HepG2 (cell line): ENCODE data around the gene SIGLEC1. TPM values are rescaled to one million over a fixed set of nuclear protein-coding genes. Genes with fewer than 3 reads are reported as not detected.

Experiments used
- ATAC-seq: fragments of 200-7000 bp; cut with Tn5 transposase; 3 replicates; pipeline ENCODE4 v1.9.1; 2020; ENCODE audit warnings: mild to moderate bottlenecking, moderate library complexity
- BruUV-seq: library from RNA; stranded (reverse); fragments of 400-500 nt; replicated peaks from 2 replicates; lab custom pipeline; 2021; lab: Mats Ljungman, UMichigan
- CTCF ChIA-PET: fragments of 300-600 bp; formaldehyde crosslinking; extraction: SDS; loops from one replicate; lab custom pipeline; 2021; ENCODE audit warnings: low total read pairs, inconsistent platforms, low intra/inter-chr PET ratio; lab: Yijun Ruan, JAX
- POLR2A ChIA-PET: fragments of 350-600 bp; sonication (Branson Sonifier 250); formaldehyde crosslinking; loops from one replicate; lab custom pipeline; 2020; ENCODE audit warnings: antibody characterized with exemption, inconsistent platforms; lab: Yijun Ruan, JAX
- DNase-seq: peaks from one replicate; pipeline ENCODE4 v3.0.0-alpha.2; 2015; ENCODE audit warnings: low spot score
- FAIRE-seq: peaks from 3 replicates; lab custom pipeline; 2011; peaks lifted over from hg19 to GRCh38; lab: Jason Lieb, UNC
- H2AFZ ChIP-seq: one replicate; pipeline ENCODE4 v1.6.1; 2011; ENCODE audit warnings: low read length, inconsistent platforms
- H3K27ac ChIP-seq: fragments of 300-600 bp; 3 replicates; pipeline ENCODE4 v1.8.0; 2011; ENCODE audit warnings: mixed run types, mild to moderate bottlenecking, mixed read lengths, low read length, inconsistent platforms; ENCODE audit not compliant: insufficient read depth; ENCODE audit errors: extremely low read length
- H3K27me3 ChIP-seq, 2 experiments: fragments of 200-600 bp in 1 of 2; 2 replicates in 1 of 2; 3 replicates in 1 of 2; pipeline versions ENCODE4 v1.6.0 to v1.8.0; 2011; ENCODE audit warnings: low read length in 2 of 2, mild to moderate bottlenecking in 2 of 2, moderate library complexity in 2 of 2, inconsistent platforms in 1 of 2; ENCODE audit not compliant: insufficient read depth in 2 of 2, control insufficient read depth in 1 of 2
- H3K36me3 ChIP-seq, 2 experiments: fragments of 200-600 bp in 1 of 2; replicated peaks in 1 of 2; 2 replicates in 1 of 2; 3 replicates in 1 of 2; pipeline versions ENCODE4 v1.5.1 to v1.8.0; 2011; ENCODE audit warnings: low read length in 2 of 2, inconsistent platforms in 1 of 2; ENCODE audit not compliant: insufficient read depth in 2 of 2, control insufficient read depth in 1 of 2
- H3K4me1 ChIP-seq: 2 replicates; pipeline ENCODE4 v1.5.1; 2012; ENCODE audit warnings: low read length, inconsistent platforms; ENCODE audit not compliant: insufficient read depth
- H3K4me2 ChIP-seq: 2 replicates; pipeline ENCODE4 v1.6.0; 2011; ENCODE audit warnings: low read depth, low read length, inconsistent platforms
- H3K4me3 ChIP-seq, 3 experiments: fragments of 200-600 bp in 1 of 3; sonication (generic), shearing (Covaris generic) in 1 of 3; replicated peaks in 1 of 3; 2 replicates each; pipeline ENCODE4 v1.5.1; 2011 to 2016; ENCODE audit warnings: low read length in 3 of 3, inconsistent platforms in 2 of 3, low read depth in 2 of 3, mild to moderate bottlenecking in 2 of 3, control low read depth in 1 of 3, mixed read lengths in 1 of 3; ENCODE audit not compliant: insufficient read depth in 1 of 3
- H3K79me2 ChIP-seq: one replicate; pipeline ENCODE4 v1.6.1; 2011; ENCODE audit warnings: low read length, inconsistent platforms; ENCODE audit not compliant: insufficient read depth
- H3K9ac ChIP-seq: 2 replicates; pipeline ENCODE4 v1.6.0; 2011; ENCODE audit warnings: mild to moderate bottlenecking, low read depth, low read length, inconsistent platforms; ENCODE audit not compliant: insufficient read depth
- H3K9me3 ChIP-seq: 2 replicates; pipeline ENCODE4 v1.5.1; 2012; ENCODE audit warnings: mild to moderate bottlenecking, low read length
- H4K20me1 ChIP-seq: 2 replicates; pipeline ENCODE4 v1.6.0; 2011; ENCODE audit warnings: inconsistent platforms, mild to moderate bottlenecking, low read length, moderate library complexity; ENCODE audit not compliant: insufficient read depth
- ELF1 ChIP-seq: sonication (generic); formaldehyde crosslinking; IDR thresholded peaks from 2 replicates; pipeline ENCODE4 v1.4.0; 2020; ENCODE audit warnings: missing genetic modification reagents
- FLYWCH1 ChIP-seq: sonication (generic); formaldehyde crosslinking; IDR thresholded peaks from 2 replicates; pipeline ENCODE4 v1.8.1; 2023; ENCODE audit warnings: mild to moderate bottlenecking, missing genetic modification reagents
- MAFF ChIP-seq: IDR thresholded peaks from 2 replicates; pipeline ENCODE4 v1.6.1; 2011; ENCODE audit warnings: low read depth, low read length, improper control_type of control experiment
- NR2F6 ChIP-seq, 2 experiments: IDR thresholded peaks; 2 replicates each; pipeline ENCODE4 v1.6.1; 2016; ENCODE audit warnings: antibody characterized with exemption in 1 of 2, mild to moderate bottlenecking in 1 of 2
- SOX5 ChIP-seq: IDR thresholded peaks from 2 replicates; pipeline ENCODE4 v1.6.1; 2016; ENCODE audit warnings: borderline replicate concordance
- TEAD3 ChIP-seq: optimal IDR thresholded peaks from 2 replicates; pipeline ENCODE3; 2016; ENCODE audit warnings: borderline replicate concordance
- XBP1 ChIP-seq: sonication (generic); formaldehyde crosslinking; IDR thresholded peaks from 2 replicates; pipeline ENCODE4 v1.5.0; 2020; ENCODE audit warnings: missing genetic modification reagents
- ZFP36 ChIP-seq: fragments of 150-350 bp; IDR thresholded peaks from 2 replicates; pipeline ENCODE4 v1.6.1; 2018; ENCODE audit warnings: borderline replicate concordance, low read length, low read depth; ENCODE audit not compliant: partially characterized antibody
- ZNF574 ChIP-seq: sonication (generic); formaldehyde crosslinking; IDR thresholded peaks from 2 replicates; pipeline ENCODE4 v1.4.0; 2020; ENCODE audit warnings: missing genetic modification reagents
- ZNF746 ChIP-seq: sonication (generic); formaldehyde crosslinking; IDR thresholded peaks from 2 replicates; pipeline ENCODE4 v1.8.0; 2022; ENCODE audit warnings: mild to moderate bottlenecking, missing genetic modification reagents
- WGBS: methylation state at CpG from one replicate; pipeline ENCODE4 v1.1.6; 2017; ENCODE audit warnings: low lambda C conversion rate; 5-methylcytosine and 5-hydroxymethylcytosine counted together
- in situ Hi-C: cut with HindIII; loops from 2 replicates; pipeline ENCODE4 v1.10.0; 2017; ENCODE audit warnings: low pct_unique_long_range_greater_than_20kb; ENCODE audit not compliant: extremely low pct_ligation_motif_present
- intact Hi-C: fragments of 100-400 bp; cut with micrococcal nuclease; formaldehyde crosslinking; loops from one replicate; pipeline ENCODE4 v1.10.0; 2022; ENCODE audit not compliant: unreplicated experiment
- polyA plus RNA-seq, 8 experiments: library from polyadenylated mRNA; depleted of rRNA in 3 of 8; stranded (reverse) in 7 of 8; unstranded in 1 of 8; fragments of >200 nt; fragmentation: Illumina TruSeq in 4 of 8; extraction: Trizol in 4 of 8; gene quantifications; 2 replicates each; pipeline versions ENCODE4 v1.2.1 to v1.2.3, GENCODE V29; 2011 to 2016; ENCODE audit warnings: low read depth in 4 of 8, missing spikeins in 1 of 8, mixed read lengths in 1 of 8; ENCODE audit not compliant: insufficient read depth in 1 of 8
- total RNA-seq, 5 experiments: library from RNA; depleted of rRNA; stranded (reverse); fragments of >200 nt; fragmentation: Illumina TruSeq; extraction: Trizol; gene quantifications; 2 replicates each; pipeline ENCODE4 v1.2.3, GENCODE V29; 2016; ENCODE audit warnings: low read depth in 1 of 5

The SIGLEC1 gene
- total and polyA plus RNA-seq, 2 of the 13 experiments (the other 11 are each of a cell fraction or from before 2014, with no cell fraction given), result 0.01 TPM; not detected in 1

- BruUV-seq, result no TSS peak
- 15% methylated on average over 16 of the region's 18 CpGs for WGBS
- no peaks in the 10 kb centered on the region for H3K36me3 ChIP-seq
- ChIA-PET POLR2A (no interaction called here), CTCF (no interaction called here)
- H3K4me1 ChIP-seq, result 0 out of 2 replicates have a peak, but pooled peaks cover 9% of the 10 kb centered on the region
- TF ChIP-seq ZFP36 (peak; percentile 8), NR2F6 (IDR thresholded peaks at IDR 0.05) (no peak), NR2F6 (CRISPR knock-in tag; IDR thresholded peaks at IDR 0.05) (no peak), TEAD3 (CRISPR knock-in tag) (peak; percentile 20)
- in situ Hi-C loops (loop anchor here (5.0 kb wide), 1 partner anchor 32 kb away; the partner anchor contains the start of gene SIGLEC1), intact Hi-C loops (no loop called here)
- H3K9me3 ChIP-seq, result no peaks in the 10 kb centered on the region
- H3K27ac ChIP-seq, result no peak overlapping the region
- no peak overlapping the region for H2AFZ ChIP-seq
- peaks cover 43 to 81% of the 10 kb centered on the region in 2 experiments for H3K27me3 ChIP-seq
- H3K4me2 ChIP-seq, result no peak overlapping the region
- no peak overlapping the region for H3K9ac ChIP-seq
- no peak overlapping the region for H3K4me3 ChIP-seq
- no peaks in the 10 kb centered on the region for H3K79me2 ChIP-seq
- no peak for FAIRE-seq
- H4K20me1 ChIP-seq, result no peaks in the 10 kb centered on the region
- no peak for DNase-seq
- peak; percentile 2; the same call in 2 of the 3 replicates for ATAC-seq
Observed at GRCh38 chr20:3679749-3680700, 32.4 kb downstream of the SIGLEC1 start.

- ChIA-PET POLR2A (interaction anchor here (1.3 kb wide), 1 partner anchor 89 kb away, joined by 3 read pairs; the partner anchor contains the start of gene ADISSP), CTCF (interaction anchor here (2.9 kb wide), 1 partner anchor 30 kb away, joined by 65 read pairs; no protein-coding TSS in a partner anchor)
- Histone ChIP-seq H3K9ac (no peak overlapping the region), H3K27me3 (peaks cover 47 to 82% of the 10 kb centered on the region in 2 experiments), H3K4me3 (no peak overlapping the region), H3K4me1 (0 out of 2 replicates have a peak, but pooled peaks cover 9% of the 10 kb centered on the region), H3K4me2 (no peak overlapping the region), H3K9me3 (no peaks in the 10 kb centered on the region), H2AFZ (no peak overlapping the region), H4K20me1 (no peaks in the 10 kb centered on the region), H3K27ac (no peak overlapping the region), H3K36me3 (no peaks in the 10 kb centered on the region), H3K79me2 (no peaks in the 10 kb centered on the region)
- WGBS, result 24% methylated on average over 14 of the region's 14 CpGs
- in situ Hi-C loops (loop anchor here (5.0 kb wide), 1 partner anchor 33 kb away; the partner anchor contains the start of gene SIGLEC1), intact Hi-C loops (no loop called here)
- FAIRE-seq, result no peak
- BruUV-seq, result no TSS peak
- DNase-seq, result no peak
- TF ChIP-seq MAFF, result no peak
- no peak for TF ChIP-seq XBP1
- no peak for TF ChIP-seq ZNF746 (CRISPR knock-in tag)
- TF ChIP-seq SOX5 (CRISPR knock-in tag), result no peak
- TF ChIP-seq ELF1, result no peak
- TF ChIP-seq FLYWCH1 (CRISPR knock-in tag), result no peak
- TF ChIP-seq ZNF574 (CRISPR knock-in tag), result no peak
- ATAC-seq, result no peak
Observed at GRCh38 chr20:3678856-3679720, 33.3 kb downstream of the SIGLEC1 start.
